Measurements from ENCODE around the gene DST.

Gene DST

DNA sequence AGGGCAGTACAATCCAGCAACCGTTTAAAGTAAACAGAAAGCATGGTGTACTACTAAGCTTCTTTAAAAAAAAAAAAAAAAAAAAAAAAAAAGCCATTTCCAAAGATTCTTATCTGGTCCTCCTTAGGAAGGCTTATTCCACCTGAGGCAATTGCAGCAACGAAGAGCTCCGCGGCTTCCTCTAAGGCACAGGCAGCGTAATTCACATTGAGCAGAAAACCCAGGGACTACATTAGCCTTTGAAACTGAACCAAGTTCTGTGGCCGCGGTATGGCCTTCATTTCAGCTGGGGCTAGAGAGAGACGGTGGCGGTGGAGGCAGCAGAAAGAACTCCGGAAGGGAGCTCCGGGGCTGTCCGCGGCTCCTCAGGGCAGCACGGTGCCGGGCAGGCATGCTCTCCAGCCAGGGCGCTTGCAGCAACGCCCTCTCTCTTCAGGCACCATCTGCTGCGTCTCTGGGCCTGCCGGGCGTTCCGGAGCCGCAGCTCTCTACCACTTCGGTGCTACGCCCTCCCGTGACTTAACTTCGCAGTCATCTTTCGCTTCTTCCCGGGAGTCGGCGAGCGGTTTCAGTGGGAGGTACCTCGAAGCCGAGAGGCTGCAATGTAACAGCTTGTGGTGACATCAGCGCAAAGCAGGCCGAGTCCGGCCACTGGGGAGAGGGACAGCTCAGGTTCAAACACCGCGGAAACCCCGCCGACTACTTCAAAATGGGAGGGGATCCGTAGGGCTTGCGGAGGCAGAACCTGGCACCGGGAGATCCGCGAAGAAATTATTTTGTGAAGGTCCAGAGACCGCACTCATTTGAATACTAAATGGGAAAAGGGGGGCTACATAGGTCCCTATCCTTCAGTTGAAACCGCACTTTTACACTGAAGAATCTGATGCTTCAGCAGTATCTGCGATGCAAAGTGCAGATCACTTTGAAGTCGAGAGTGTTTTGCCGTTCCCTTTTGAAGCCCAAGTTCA is 100.0 kb downstream of the DST start:
- no peaks in the 10 kb centered on the region for H3K9me3 ChIP-seq (ENCODE audit: control insufficient read depth, low read length)
- H3K9ac ChIP-seq (ENCODE audit: low read length) = peak overlapping the region; percentile 94
- H3K27me3 ChIP-seq (replicated peaks; ENCODE audit: control insufficient read depth, insufficient read depth, low read length) = no peaks in the 10 kb centered on the region
- peaks cover 45% of the 10 kb centered on the region for H3K4me1 ChIP-seq (ENCODE audit: control insufficient read depth, insufficient read depth, low read length)
- H3K4me3 ChIP-seq (ENCODE audit: low read length) = peak overlapping the region; percentile 93
- peak; percentile 98 for DNase-seq (ENCODE audit: low read depth)
- no peaks in the 10 kb centered on the region for H3K36me3 ChIP-seq (ENCODE audit: control insufficient read depth, insufficient read depth, low read length, severe bottlenecking)

DNA sequence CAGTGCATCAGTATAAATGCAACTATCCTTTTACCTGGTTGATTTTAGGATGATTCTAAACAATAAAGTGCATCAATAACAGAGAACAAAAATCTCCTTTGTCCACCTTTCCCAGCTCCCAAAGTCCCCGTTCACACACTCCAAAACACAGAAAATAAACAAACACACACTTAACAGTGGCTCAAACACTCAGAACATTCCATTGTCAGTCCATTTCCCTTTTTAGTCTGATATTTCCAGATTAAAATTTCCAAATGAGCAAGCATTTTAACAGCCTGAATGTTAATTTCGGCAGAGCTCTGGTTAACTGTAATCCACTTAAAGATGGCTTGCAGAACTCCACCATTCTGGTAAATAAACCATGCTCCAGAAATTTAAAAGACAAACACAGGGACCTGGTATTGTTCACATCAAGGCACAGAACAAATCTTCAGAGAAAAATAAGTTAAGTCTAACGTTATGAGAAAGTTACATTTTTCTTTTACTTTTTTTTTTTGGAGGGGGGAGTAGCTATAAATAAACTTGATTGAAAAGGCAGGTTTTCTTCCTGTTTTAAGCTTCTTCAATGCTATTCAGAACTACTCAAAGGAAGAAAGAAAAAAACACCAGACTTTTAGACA is 100.8 kb downstream of the DST start:
- Histone ChIP-seq H3K9ac (ENCODE audit: low read length) (peak overlapping the region; percentile 94), H3K27me3 (replicated peaks; ENCODE audit: control insufficient read depth, insufficient read depth, low read length) (no peaks in the 10 kb centered on the region), H3K4me3 (ENCODE audit: low read length) (peak overlapping the region; percentile 93), H3K36me3 (ENCODE audit: control insufficient read depth, insufficient read depth, low read length, severe bottlenecking) (no peaks in the 10 kb centered on the region), H3K4me1 (ENCODE audit: control insufficient read depth, insufficient read depth, low read length) (peaks cover 45% of the 10 kb centered on the region), H3K9me3 (ENCODE audit: control insufficient read depth, low read length) (no peaks in the 10 kb centered on the region)
- DNase-seq (ENCODE audit: low read depth) = no peak

DNA sequence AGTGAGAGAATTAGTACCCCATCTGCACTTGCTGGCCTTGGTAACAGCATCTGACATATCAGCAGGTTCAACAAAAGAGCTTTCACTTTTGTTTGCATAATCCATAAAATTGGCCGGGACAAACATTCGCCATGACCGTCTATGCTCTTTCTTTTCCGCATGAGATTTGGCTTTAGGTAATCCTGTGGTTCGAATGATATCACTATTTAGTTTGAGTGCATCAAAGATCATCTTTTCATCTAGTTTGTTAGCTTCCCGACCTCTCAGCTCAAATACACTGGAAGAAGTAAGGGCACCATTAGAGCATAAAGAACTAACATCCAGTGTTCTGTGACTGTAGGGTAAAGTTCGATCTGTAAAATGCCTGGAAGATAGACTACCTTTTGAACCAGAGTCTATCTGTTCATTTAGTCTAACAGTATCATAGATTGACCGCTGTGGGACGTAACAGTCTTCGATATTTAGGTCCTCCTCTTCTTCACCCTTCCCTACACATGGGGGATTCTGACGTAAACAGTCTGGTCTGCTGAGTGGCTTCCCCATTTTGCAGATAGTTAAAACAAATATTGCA is 101.6 kb downstream of the DST start:
- peak overlapping the region; percentile 93 for H3K4me3 ChIP-seq (ENCODE audit: low read length)
- peak overlapping the region; percentile 94 for H3K9ac ChIP-seq (ENCODE audit: low read length)
- no peak for DNase-seq (ENCODE audit: low read depth)
- H3K4me1 ChIP-seq (ENCODE audit: control insufficient read depth, insufficient read depth, low read length) = peaks cover 45% of the 10 kb centered on the region
- H3K36me3 ChIP-seq (ENCODE audit: control insufficient read depth, insufficient read depth, low read length, severe bottlenecking) = peaks cover 5% of the 10 kb centered on the region
- no peaks in the 10 kb centered on the region for H3K9me3 ChIP-seq (ENCODE audit: control insufficient read depth, low read length)
- H3K27me3 ChIP-seq (replicated peaks; ENCODE audit: control insufficient read depth, insufficient read depth, low read length) = no peaks in the 10 kb centered on the region

DNA sequence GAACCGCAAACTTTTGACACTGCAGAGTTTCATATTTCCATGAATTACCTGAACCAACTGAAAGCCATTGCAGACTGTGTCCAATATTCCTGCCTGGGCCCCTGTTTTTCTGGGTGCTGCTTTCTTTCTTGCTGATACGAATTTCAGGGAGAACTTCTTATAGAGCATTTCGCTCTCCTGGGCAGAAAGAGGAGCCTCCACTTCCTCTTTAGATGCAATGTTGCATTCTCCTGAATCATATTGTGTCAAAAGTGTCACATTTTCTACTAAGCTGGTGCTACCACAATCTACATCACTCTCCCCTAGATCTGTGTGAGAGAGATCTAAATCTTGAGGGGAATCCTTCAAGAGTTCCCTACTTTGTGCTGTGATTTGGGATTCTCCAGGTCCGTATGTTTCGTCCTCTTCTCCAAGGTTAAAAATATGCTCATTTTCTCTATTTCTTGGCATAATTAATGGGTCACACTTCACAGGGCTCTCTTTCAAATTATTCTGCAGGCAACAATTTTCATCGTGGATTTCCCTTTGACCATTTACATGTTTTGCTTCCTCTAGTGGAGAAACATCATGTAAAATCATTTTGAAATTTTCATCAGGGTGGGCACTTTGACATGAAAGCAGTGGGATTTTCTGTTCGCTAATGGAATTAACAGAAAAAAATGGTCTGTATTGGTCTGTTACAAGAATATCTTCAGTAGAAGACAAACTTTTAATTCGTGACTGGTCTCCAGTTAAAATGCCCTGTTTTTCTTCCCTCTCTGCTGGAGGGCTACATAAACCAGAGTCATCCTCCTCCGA is 102.3 kb downstream of the DST start:
- no peaks in the 10 kb centered on the region for H3K27me3 ChIP-seq (replicated peaks; ENCODE audit: control insufficient read depth, insufficient read depth, low read length)
- peaks cover 45% of the 10 kb centered on the region for H3K4me1 ChIP-seq (ENCODE audit: control insufficient read depth, insufficient read depth, low read length)
- H3K9ac ChIP-seq (ENCODE audit: low read length) = peak overlapping the region; percentile 94
- H3K36me3 ChIP-seq (ENCODE audit: control insufficient read depth, insufficient read depth, low read length, severe bottlenecking) = peaks cover 12% of the 10 kb centered on the region
- H3K4me3 ChIP-seq (ENCODE audit: low read length) = peak overlapping the region; percentile 93
- no peaks in the 10 kb centered on the region for H3K9me3 ChIP-seq (ENCODE audit: control insufficient read depth, low read length)
- no peak for DNase-seq (ENCODE audit: low read depth)

DNA sequence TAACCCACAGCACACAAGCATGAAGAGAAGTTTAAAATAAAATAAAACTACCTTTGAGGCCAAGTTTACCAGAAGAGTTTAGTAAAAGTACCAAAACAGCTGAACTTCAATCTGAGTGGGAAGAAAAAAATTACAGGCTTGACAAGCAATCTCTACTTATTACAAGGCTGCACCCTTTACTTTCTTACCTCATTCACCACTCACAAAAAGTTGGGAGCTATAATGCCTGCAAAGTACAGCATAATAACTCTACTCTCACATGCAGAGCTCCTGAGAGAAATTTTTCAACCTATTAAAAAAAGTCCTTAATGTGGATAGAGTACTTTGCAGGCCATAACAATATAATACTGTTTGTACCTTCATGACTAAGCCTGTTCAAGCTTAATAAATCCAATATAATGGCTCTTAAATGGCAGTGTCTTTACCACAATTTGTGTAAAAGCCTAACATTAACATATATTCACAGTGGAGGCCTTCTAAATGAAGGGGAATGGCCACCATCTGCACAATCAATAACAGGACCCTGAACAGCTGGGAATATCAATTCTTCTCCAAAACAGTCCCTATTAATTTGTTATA is 103.1 kb downstream of the DST start:
- H3K4me3 ChIP-seq (ENCODE audit: low read length) = peak overlapping the region; percentile 93
- no peak for DNase-seq (ENCODE audit: low read depth)
- H3K9ac ChIP-seq (ENCODE audit: low read length) = peak overlapping the region; percentile 94
- H3K27me3 ChIP-seq (replicated peaks; ENCODE audit: control insufficient read depth, insufficient read depth, low read length) = no peaks in the 10 kb centered on the region
- H3K9me3 ChIP-seq (ENCODE audit: control insufficient read depth, low read length) = no peaks in the 10 kb centered on the region
- peaks cover 18% of the 10 kb centered on the region for H3K36me3 ChIP-seq (ENCODE audit: control insufficient read depth, insufficient read depth, low read length, severe bottlenecking)
- peaks cover 45% of the 10 kb centered on the region for H3K4me1 ChIP-seq (ENCODE audit: control insufficient read depth, insufficient read depth, low read length)

DNA sequence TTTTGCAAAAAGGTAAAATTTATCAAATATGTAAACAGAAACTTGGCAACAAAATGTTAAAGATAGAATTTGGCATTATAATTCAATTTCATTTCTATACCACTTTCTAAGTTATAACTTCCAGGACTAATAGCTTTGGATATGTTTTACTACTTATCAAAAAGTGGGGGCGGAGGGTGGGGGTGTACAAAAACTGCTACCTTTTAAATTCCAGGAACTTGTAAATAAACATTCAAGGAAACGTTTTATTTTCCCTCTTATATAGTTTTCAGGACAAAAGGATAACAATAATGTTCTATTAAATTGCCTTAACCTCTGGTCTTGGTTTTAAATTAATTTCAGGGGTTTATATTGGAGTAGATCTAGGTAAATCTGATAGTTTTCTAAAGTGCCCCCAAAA is 103.8 kb downstream of the DST start:
- DNase-seq (ENCODE audit: low read depth) = no peak
- H3K4me1 ChIP-seq (ENCODE audit: control insufficient read depth, insufficient read depth, low read length) = peaks cover 45% of the 10 kb centered on the region
- no peaks in the 10 kb centered on the region for H3K9me3 ChIP-seq (ENCODE audit: control insufficient read depth, low read length)
- H3K9ac ChIP-seq (ENCODE audit: low read length) = peak overlapping the region; percentile 94
- peaks cover 23% of the 10 kb centered on the region for H3K36me3 ChIP-seq (ENCODE audit: control insufficient read depth, insufficient read depth, low read length, severe bottlenecking)
- peak overlapping the region; percentile 93 for H3K4me3 ChIP-seq (ENCODE audit: low read length)
- no peaks in the 10 kb centered on the region for H3K27me3 ChIP-seq (replicated peaks; ENCODE audit: control insufficient read depth, insufficient read depth, low read length)

DNA sequence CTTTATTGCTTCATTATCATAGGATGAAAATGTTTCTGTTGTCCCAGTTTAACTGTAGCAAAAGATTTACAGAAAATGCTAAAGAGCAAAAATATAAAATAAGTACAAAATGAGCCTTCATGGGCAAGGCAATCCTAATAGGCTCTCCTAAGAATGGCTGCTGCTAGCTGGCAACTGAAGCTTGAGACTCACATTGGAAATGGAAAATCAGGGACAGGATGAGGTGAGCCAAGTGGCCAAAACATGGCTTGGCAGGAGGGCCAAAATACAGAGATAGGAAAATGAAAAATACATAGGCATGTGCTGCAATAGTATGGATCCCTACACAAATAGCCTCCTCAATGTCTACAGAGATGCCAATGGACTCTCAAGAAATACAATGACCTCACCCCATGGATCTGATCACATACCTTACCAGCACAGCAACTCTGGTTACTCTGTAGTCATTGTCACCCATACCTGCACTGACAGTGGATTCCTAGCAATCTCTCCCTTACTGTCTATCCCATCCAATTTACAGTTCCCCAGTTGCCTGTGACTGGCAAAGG is 105.4 kb downstream of the DST start:
- H3K9me3 ChIP-seq (ENCODE audit: control insufficient read depth, low read length) = no peaks in the 10 kb centered on the region
- peaks cover 39% of the 10 kb centered on the region for H3K36me3 ChIP-seq (ENCODE audit: control insufficient read depth, insufficient read depth, low read length, severe bottlenecking)
- H3K4me1 ChIP-seq (ENCODE audit: control insufficient read depth, insufficient read depth, low read length) = peaks cover 41% of the 10 kb centered on the region
- no peaks in the 10 kb centered on the region for H3K27me3 ChIP-seq (replicated peaks; ENCODE audit: control insufficient read depth, insufficient read depth, low read length)
- H3K9ac ChIP-seq (ENCODE audit: low read length) = no peak overlapping the region
- no peak overlapping the region for H3K4me3 ChIP-seq (ENCODE audit: low read length)
- no peak for DNase-seq (ENCODE audit: low read depth)

DNA sequence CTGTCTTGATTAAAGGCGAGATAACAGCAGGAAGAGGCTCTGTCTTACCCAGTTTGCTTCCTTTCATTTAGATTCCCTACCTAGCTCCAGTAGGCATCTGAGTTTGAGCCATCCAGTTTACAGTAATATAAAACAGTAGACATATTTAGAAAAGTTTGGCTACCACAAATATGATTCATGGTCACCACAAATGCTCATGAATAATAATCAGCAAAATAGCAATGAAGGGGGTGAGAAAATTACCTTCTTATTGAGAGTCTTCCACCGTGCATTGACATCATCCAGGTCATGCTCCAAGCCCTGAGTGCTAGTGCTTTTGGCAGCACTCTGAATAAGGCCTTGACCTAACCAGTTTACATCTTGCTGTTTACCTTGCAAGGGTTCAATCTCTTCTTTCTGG is 106.2 kb downstream of the DST start:
- Histone ChIP-seq H3K4me3 (ENCODE audit: low read length) (no peak overlapping the region), H3K36me3 (ENCODE audit: control insufficient read depth, insufficient read depth, low read length, severe bottlenecking) (peaks cover 46% of the 10 kb centered on the region), H3K4me1 (ENCODE audit: control insufficient read depth, insufficient read depth, low read length) (peaks cover 39% of the 10 kb centered on the region), H3K9ac (ENCODE audit: low read length) (no peak overlapping the region), H3K27me3 (replicated peaks; ENCODE audit: control insufficient read depth, insufficient read depth, low read length) (no peaks in the 10 kb centered on the region), H3K9me3 (ENCODE audit: control insufficient read depth, low read length) (no peaks in the 10 kb centered on the region)
- DNase-seq (ENCODE audit: low read depth) = no peak

DNA sequence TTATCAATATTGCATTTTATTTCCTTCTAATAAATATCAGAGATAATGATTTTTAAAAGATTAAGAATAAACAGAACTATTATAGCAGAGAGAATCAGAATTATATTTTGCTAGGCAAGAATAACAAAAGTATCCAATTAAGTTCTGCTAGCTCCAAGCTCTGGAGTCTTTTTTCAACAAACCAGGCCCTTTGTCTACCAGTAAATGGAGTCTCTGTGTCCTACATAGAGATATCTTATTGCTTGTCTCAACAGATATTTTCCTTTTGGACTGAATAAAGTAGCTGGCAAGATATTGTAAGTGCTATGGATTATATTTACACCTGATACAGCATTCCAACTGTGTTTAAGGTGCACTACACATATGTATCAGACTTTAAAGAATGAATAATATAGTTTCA is 107.1 kb downstream of the DST start:
- H3K4me1 ChIP-seq (ENCODE audit: control insufficient read depth, insufficient read depth, low read length) = peaks cover 30% of the 10 kb centered on the region
- no peaks in the 10 kb centered on the region for H3K9me3 ChIP-seq (ENCODE audit: control insufficient read depth, low read length)
- H3K4me3 ChIP-seq (ENCODE audit: low read length) = no peak overlapping the region
- no peak for DNase-seq (ENCODE audit: low read depth)
- H3K36me3 ChIP-seq (ENCODE audit: control insufficient read depth, insufficient read depth, low read length, severe bottlenecking) = peaks cover 52% of the 10 kb centered on the region
- H3K9ac ChIP-seq (ENCODE audit: low read length) = no peak overlapping the region
- no peaks in the 10 kb centered on the region for H3K27me3 ChIP-seq (replicated peaks; ENCODE audit: control insufficient read depth, insufficient read depth, low read length)

DNA sequence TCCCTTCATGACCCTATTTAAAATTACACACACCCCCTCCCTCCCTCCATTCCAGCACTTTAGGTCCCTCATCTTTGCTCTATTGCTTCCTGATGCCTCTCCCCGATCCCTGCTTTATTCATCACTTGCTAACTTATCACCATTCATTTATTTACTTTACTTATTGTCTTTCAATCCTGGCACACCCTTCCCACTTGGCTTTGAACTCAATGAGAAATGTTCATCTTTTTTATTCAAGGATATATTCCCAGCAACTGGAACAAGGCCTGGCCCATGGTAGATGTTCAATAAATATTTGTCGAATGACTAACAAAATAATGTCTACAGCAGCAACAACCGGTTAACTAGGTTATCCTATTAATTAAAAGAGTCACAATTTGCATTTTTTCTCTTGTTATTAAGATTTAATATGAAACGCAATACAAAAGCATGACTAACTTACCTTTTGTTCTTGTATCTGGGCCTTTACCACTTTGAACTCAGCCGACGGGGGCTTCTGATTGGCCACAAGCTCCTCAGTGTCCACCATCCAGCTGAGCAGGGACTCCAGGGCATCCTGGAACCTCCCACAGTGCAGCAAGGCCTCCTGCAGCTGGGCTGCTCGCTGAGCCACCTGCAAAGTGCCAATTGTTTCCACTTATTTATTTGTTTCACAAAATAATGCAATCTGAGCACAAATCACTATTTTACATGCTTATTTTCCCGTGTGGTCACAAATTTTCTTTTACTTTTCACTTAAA is 107.8 kb downstream of the DST start:
- Histone ChIP-seq H3K4me3 (ENCODE audit: low read length) (no peak overlapping the region), H3K27me3 (replicated peaks; ENCODE audit: control insufficient read depth, insufficient read depth, low read length) (no peaks in the 10 kb centered on the region), H3K9ac (ENCODE audit: low read length) (no peak overlapping the region), H3K4me1 (ENCODE audit: control insufficient read depth, insufficient read depth, low read length) (peaks cover 24% of the 10 kb centered on the region), H3K9me3 (ENCODE audit: control insufficient read depth, low read length) (no peaks in the 10 kb centered on the region), H3K36me3 (ENCODE audit: control insufficient read depth, insufficient read depth, low read length, severe bottlenecking) (peaks cover 54% of the 10 kb centered on the region)
- no peak for DNase-seq (ENCODE audit: low read depth)
